ENCODE results near the gene CLEC1A.
A peak's percentile ranks its signal among the peaks of the same experiment; 100 is the strongest.

Gene CLEC1A, protein sequence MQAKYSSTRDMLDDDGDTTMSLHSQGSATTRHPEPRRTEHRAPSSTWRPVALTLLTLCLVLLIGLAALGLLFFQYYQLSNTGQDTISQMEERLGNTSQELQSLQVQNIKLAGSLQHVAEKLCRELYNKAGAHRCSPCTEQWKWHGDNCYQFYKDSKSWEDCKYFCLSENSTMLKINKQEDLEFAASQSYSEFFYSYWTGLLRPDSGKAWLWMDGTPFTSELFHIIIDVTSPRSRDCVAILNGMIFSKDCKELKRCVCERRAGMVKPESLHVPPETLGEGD

GRCh38 chr12:10098791-10099190 is at the start of gene CLEC1A:
TSS of gene CLEC1A (minus strand) at chr12:10098985. CDS start at chr12:10098922, 63 bp downstream.
- no peak for DNase-seq (ENCODE audit: low spot score)

DNA sequence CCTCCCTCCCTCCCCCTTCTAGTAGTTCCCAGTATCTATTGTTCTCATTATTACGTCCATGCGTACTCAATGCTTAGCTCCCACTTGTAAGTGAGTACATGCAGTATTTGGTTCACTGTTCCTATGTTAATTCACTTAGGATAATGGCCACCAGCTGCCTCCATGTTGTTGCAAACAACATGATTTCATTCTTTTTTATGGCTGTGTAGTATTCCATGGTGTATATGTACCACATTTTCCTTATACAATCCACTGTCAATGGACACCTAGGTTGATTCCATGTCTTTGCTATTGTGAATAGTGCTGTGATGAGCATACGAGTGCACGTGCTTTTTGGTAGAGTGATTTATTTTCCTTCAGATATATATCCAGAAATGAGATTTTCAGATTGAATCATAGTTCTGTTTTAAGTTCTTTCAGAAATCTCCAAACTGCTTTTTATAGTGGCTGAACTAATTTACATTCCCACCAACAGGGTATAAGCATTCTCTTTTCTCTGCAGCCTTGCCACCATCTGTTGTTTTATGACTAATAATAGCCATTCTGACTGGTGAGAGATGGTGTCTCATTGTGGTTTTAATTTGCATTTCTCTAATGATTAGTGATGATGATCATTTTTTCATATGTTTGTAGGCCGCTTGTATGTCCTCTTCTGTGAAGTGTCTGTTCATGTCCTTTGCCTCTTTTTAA is 49.1 kb upstream of the CLEC1A start:
- peak; percentile 27 for DNase-seq (ENCODE audit: low spot score)

GRCh38 chr12:10142976-10143589 is 44.3 kb upstream of the CLEC1A start:
- DNase-seq (ENCODE audit: low spot score), result no peak

- peak; percentile 77 for DNase-seq (ENCODE audit: low spot score)
These were observed 41.2 kb upstream of the CLEC1A start for GRCh38 chr12:10140001-10140400.

GRCh38 chr12:10136637-10137205 is 37.9 kb upstream of the CLEC1A start:
- no peak for DNase-seq (ENCODE audit: low spot score)

DNA sequence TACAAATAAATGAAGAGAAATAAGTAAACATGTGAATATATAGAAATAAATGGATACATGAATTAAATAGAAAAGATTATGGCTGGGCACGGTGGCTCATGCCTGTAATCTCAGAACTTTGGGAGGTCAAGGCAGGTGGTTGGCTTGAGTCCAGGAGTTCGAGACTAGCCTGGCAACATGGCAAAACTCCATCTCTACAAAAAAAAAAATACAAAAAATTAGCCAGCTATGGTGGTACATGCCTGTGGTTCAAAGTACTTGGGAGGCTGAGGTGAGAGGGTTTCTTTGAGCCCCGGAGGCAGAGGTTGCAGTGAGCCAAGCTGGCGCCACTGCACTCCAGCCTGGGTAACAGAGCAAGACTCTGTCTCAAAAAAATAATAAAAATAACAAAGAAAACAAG is 36.3 kb upstream of the CLEC1A start:
- DNase-seq (ENCODE audit: low spot score), result no peak

- DNase-seq (ENCODE audit: low spot score), result no peak
These were observed 34.1 kb upstream of the CLEC1A start for GRCh38 chr12:10132850-10133370.

- DNase-seq (ENCODE audit: low spot score), result peak; percentile 20
These were observed 32.4 kb upstream of the CLEC1A start for GRCh38 chr12:10131111-10131690.

GRCh38 chr12:10130042-10130441 is 31.3 kb upstream of the CLEC1A start, which contains the start of gene CLEC7A:
TSS of gene CLEC7A (minus strand) at chr12:10130199. CDS start at chr12:10130082, 117 bp downstream.
- DNase-seq (ENCODE audit: low spot score), result peak; percentile 64

- no peak for DNase-seq (ENCODE audit: low spot score)
These were observed 29.9 kb upstream of the CLEC1A start for GRCh38 chr12:10128687-10129086.

DNA sequence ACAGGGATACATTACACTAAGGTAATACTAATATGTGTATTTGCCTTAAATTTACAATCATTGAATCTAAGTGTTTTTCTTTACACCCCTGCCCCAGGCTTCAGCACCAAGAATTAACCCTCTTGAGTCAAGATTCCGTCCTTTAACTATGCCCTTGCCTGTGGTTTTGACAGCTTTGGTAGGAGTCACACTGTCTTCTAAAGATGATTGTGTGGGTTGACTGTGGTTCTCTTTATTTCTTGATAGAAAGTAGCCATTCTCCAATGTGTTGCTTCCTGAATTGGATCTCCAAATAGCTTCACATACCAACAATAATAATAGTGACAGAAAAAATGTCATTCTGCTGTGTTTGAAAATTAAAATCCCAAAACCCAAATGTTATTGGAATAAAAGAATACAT is 27.6 kb upstream of the CLEC1A start:
- no peak for DNase-seq (ENCODE audit: low spot score)

DNA sequence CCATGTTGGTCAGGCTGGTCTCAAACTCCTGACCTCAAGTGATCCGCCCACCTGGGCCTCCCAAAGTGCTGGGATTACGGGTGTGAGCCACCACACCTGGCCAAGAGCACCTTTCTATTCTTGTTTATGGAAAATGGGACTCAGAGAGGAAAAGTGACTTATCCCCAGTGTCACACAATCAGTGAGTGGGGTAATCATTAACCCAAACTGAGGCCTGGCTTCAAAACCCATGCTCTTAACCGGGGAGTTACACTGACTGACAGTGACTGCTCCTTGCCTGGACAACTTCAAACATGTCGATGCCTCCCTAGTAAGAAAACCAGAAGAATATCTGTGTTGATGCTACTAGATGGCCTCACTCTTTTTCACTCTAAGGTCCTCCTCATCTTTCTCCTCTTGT is 23.9 kb upstream of the CLEC1A start:
- no peak for DNase-seq (ENCODE audit: low spot score)

- no peak for DNase-seq (ENCODE audit: low spot score)
These were observed 22.5 kb upstream of the CLEC1A start for GRCh38 chr12:10121278-10121677.

GRCh38 chr12:10119066-10119465 is 20.3 kb upstream of the CLEC1A start:
- no peak for DNase-seq (ENCODE audit: low spot score)

DNA sequence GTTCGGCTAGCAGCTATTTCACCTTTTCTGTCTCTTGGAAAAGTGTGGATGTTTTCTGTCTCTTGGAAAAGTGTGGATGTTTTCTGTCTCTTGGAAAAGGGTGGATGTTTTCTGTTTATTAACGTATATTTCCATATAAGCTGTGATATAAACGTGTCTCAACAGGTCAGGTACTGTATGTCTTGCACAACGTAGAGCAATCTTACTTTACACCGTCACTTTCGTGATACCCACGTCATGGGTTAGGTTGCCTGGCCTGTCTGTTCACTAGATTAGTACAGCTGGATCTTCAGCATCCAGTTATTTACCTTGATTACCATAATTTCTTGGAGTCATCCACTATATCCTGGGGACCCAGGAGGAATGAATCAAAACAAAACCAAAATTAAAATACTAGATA is 17.1 kb upstream of the CLEC1A start:
- DNase-seq (ENCODE audit: low spot score), result no peak

GRCh38 chr12:10115311-10115710 is 16.5 kb upstream of the CLEC1A start:
- DNase-seq (ENCODE audit: low spot score), result no peak

DNA sequence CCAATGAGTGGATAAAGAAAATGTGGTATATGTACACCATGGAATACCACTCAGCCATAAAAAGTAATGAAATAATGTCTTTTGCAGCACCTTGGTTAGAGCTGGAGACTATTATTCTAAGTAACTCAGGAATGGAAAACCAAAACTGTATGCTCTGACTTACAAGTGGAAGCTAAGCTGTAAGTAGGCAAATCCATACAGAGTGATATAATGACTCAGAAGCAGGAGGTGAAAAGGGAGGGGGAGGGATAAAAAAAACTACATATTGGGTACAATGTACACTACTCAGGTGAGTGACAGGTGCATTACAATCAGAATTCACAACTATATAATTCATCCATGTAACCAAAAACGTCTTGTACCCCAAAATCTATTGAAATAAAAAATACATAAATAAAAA is 15.1 kb upstream of the CLEC1A start:
- DNase-seq (ENCODE audit: low spot score), result no peak

DNA sequence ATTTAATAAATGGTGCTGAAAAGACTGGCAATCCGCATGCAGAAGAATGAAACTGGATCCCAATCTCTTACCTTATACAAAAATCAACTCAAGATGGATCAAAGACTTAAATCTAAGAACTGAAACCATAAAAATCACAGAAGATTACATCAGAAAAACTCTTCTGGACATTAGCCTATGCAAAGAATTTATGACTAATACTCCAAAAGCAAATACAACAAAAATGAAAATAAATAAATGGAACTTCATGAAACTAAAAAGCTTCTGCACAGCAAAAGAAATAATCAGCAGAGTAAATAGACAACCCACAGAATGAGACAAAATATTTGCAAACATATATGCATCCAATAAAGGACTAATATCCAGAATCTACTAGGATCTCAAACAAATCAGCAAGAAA is 14.3 kb upstream of the CLEC1A start:
- DNase-seq (ENCODE audit: low spot score), result no peak

- DNase-seq (ENCODE audit: low spot score), result no peak
These were observed 12.7 kb upstream of the CLEC1A start for GRCh38 chr12:10111451-10111850.

DNA sequence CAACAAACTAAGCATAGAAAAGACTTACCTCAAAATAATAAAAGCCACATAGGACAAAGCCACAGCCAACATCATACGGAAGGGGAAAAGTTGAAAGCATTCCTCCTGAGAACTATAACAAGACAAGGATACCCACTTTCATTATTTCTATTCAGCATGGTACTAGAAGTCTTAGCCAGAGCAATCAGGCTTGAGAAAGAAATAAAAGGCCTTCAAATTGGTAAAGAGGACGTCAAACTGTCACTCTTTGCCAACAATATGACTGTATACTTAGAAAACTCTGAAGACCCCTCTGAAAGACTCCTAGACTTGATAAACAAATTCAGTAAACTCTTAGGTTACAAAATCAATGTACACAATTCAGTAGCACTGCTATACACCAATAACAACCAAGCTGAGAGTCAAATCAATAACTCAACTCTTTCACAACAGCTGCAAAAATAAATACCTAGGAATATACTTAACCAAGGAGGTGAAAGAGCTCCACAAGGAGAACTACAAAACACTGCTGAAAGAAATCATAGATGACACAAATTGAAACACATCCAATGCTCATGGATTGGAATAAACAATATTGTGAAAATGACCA is 11.6 kb upstream of the CLEC1A start:
- DNase-seq (ENCODE audit: low spot score), result no peak

- DNase-seq (ENCODE audit: low spot score), result no peak
These were observed 3.5 kb upstream of the CLEC1A start for GRCh38 chr12:10102322-10102721.
